K562 (cell line): Measurements from ENCODE around the gene ATF3. TPM values are rescaled to one million over a fixed set of nuclear protein-coding genes. Genes with fewer than 3 reads are reported as not detected.

Experiments
- ELF1 ChIP-seq: fragments of 200-800 bp; sonication (Bioruptor generic); IDR thresholded peaks from 2 replicates; pipeline ENCODE4 v1.6.1; 2016; ENCODE audit warnings: missing genetic modification characterization, missing compliant biosample characterization
- FIP1L1 ChIP-seq: fragments of 200-400 bp; formaldehyde crosslinking; IDR thresholded peaks from 2 replicates; pipeline ENCODE4 v1.6.1; 2018; ENCODE audit warnings: mild to moderate bottlenecking, low read depth, low read length; ENCODE audit not compliant: poor library complexity, severe bottlenecking
- GABPB2 ChIP-seq: fragments of 250-450 bp; sonication (Bioruptor Pico); conservative IDR thresholded peaks from 2 replicates; pipeline ENCODE4 v1.5.1; 2021; ENCODE audit warnings: mild to moderate bottlenecking
- MAFG ChIP-seq: fragments of 450-650 bp; conservative IDR thresholded peaks from 2 replicates; pipeline ENCODE4 v1.6.1; 2016; ENCODE audit warnings: missing genetic modification characterization, missing compliant biosample characterization
- MXI1 ChIP-seq: IDR thresholded peaks from 2 replicates; pipeline ENCODE4 v1.6.1; 2011; ENCODE audit warnings: low read depth, mild to moderate bottlenecking, improper control_type of control experiment, low read length
- NCOA2 ChIP-seq, 2 experiments: fragments of 450-650 bp; IDR thresholded peaks; 2 replicates each; pipeline ENCODE4 v1.6.1; 2018; ENCODE audit warnings: mild to moderate bottlenecking in 2 of 2, moderate library complexity in 1 of 2; ENCODE audit not compliant: partially characterized antibody in 2 of 2
- TBP ChIP-seq: optimal IDR thresholded peaks from 2 replicates; pipeline ENCODE3; 2011; ENCODE audit warnings: low read depth, low read length, improper control_type of control experiment
- polyA plus RNA-seq, 8 experiments: library from polyadenylated mRNA; depleted of rRNA in 4 of 8; stranded (reverse) in 5 of 8; unstranded in 3 of 8; fragments of >200 nt; fragmentation: Nextera tagmentation in 2 of 8; fragmentation: Illumina TruSeq in 1 of 8; extraction: Ambion mirVana in 2 of 8; extraction: Trizol in 1 of 8; gene quantifications; 2 replicates each; pipeline versions ENCODE4 v1.2.1 to v1.2.3, GENCODE V29; 2011 to 2014; ENCODE audit warnings: inconsistent platforms in 1 of 8, missing spikeins in 1 of 8
- total RNA-seq, 7 experiments: library from RNA; depleted of rRNA in 6 of 7; stranded (reverse); fragments of >200 nt in 6 of 7; fragmentation: Illumina TruSeq in 2 of 7; extraction: Trizol in 2 of 7; gene quantifications; 2 replicates each; pipeline versions ENCODE4 v1.2.1 to v1.2.3, GENCODE V29; 2011 to 2021; ENCODE audit warnings: low replicate concordance in 1 of 7
- TF ChIP-seq, protein P1 (sequence below), 2 experiments: IDR thresholded peaks in 1 of 2; conservative IDR thresholded peaks in 1 of 2; 2 replicates each; pipeline ENCODE4 v1.6.1; 2016; ENCODE audit warnings: low read depth in 2 of 2, mild to moderate bottlenecking in 1 of 2, missing compliant biosample characterization in 1 of 2, missing genetic modification characterization in 1 of 2, moderate library complexity in 1 of 2
- TF ChIP-seq, protein P2 (sequence below): fragments of 450-650 bp; IDR thresholded peaks from 2 replicates; pipeline ENCODE4 v1.6.1; 2016; ENCODE audit warnings: missing biosample characterization, missing genetic modification characterization
- TF ChIP-seq, protein P3 (sequence below): sonication (generic); formaldehyde crosslinking; IDR thresholded peaks from 2 replicates; pipeline ENCODE4 v1.8.1; 2023; ENCODE audit warnings: mild to moderate bottlenecking, missing genetic modification reagents
- TF ChIP-seq, protein P4 (sequence below): fragments of 450-650 bp; formaldehyde crosslinking; conservative IDR thresholded peaks from 2 replicates; pipeline ENCODE4 v1.4.0; 2022; ENCODE audit warnings: mild to moderate bottlenecking, missing genetic modification characterization
- TF ChIP-seq, protein P5 (sequence below): sonication (generic); formaldehyde crosslinking; IDR thresholded peaks from 2 replicates; pipeline ENCODE4 v1.9.0; 2022; ENCODE audit warnings: mild to moderate bottlenecking, missing genetic modification reagents
- TF ChIP-seq, protein P6 (sequence below): fragments of 250-450 bp; sonication (Bioruptor Pico); IDR thresholded peaks from 2 replicates; pipeline ENCODE4 v1.4.0; 2020

Gene ATF3
- total and polyA plus RNA-seq, 9 of the 15 experiments (the other 6 are each of a cell fraction or from before 2014, with no cell fraction given): 3.5 to 28.2 (median 19.8) TPM

DNA sequence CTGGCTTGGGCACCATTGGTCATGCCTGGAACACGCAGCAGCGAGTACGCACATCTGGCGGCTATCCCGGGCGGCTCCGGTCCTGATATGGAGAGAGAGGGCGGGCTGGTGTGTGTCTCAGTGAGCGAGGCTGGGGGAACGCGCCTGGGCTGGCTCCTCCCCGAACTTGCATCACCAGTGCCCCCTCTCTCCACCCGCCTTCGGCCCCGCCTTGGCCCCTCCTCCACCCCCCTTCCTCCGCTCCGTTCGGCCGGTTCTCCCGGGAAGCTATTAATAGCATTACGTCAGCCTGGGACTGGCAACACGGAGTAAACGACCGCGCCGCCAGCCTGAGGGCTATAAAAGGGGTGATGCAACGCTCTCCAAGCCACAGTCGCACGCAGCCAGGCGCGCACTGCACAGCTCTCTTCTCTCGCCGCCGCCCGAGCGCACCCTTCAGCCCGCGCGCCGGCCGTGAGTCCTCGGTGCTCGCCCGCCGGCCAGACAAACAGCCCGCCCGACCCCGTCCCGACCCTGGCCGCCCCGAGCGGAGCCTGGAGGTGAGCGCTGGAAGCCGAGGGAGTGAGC lies at the start of gene ATF3 (continued):
- TF ChIP-seq TBP: peak; percentile 99
- TF ChIP-seq, protein P1, sequence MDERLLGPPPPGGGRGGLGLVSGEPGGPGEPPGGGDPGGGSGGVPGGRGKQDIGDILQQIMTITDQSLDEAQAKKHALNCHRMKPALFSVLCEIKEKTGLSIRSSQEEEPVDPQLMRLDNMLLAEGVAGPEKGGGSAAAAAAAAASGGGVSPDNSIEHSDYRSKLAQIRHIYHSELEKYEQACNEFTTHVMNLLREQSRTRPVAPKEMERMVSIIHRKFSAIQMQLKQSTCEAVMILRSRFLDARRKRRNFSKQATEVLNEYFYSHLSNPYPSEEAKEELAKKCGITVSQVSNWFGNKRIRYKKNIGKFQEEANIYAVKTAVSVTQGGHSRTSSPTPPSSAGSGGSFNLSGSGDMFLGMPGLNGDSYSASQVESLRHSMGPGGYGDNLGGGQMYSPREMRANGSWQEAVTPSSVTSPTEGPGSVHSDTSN (CRISPR knock-in tag; IDR thresholded peaks at IDR 0.05; ENCODE audit: low read depth): 0 out of 2 replicates have a peak, but pooled peaks have one; percentile 22
- TF ChIP-seq, protein P1 (tag; conservative IDR thresholded peaks at IDR 0.05; ENCODE audit: low read depth): no peak
- TF ChIP-seq MAFG (tag): 0 out of 2 replicates have a peak, but pooled peaks have one; percentile 3
- TF ChIP-seq, protein P2, sequence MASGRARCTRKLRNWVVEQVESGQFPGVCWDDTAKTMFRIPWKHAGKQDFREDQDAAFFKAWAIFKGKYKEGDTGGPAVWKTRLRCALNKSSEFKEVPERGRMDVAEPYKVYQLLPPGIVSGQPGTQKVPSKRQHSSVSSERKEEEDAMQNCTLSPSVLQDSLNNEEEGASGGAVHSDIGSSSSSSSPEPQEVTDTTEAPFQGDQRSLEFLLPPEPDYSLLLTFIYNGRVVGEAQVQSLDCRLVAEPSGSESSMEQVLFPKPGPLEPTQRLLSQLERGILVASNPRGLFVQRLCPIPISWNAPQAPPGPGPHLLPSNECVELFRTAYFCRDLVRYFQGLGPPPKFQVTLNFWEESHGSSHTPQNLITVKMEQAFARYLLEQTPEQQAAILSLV: peak; percentile 93
- TF ChIP-seq, protein P3, sequence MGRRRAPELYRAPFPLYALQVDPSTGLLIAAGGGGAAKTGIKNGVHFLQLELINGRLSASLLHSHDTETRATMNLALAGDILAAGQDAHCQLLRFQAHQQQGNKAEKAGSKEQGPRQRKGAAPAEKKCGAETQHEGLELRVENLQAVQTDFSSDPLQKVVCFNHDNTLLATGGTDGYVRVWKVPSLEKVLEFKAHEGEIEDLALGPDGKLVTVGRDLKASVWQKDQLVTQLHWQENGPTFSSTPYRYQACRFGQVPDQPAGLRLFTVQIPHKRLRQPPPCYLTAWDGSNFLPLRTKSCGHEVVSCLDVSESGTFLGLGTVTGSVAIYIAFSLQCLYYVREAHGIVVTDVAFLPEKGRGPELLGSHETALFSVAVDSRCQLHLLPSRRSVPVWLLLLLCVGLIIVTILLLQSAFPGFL (CRISPR knock-in tag): no peak
- TF ChIP-seq ELF1 (tag): peak; percentile 34; the same call in 1 of the 2 replicates
- no peak for TF ChIP-seq NCOA2 (IDR thresholded peaks at IDR 0.05; ENCODE audit: partially characterized antibody in 2 of 2)
- TF ChIP-seq, protein P4, sequence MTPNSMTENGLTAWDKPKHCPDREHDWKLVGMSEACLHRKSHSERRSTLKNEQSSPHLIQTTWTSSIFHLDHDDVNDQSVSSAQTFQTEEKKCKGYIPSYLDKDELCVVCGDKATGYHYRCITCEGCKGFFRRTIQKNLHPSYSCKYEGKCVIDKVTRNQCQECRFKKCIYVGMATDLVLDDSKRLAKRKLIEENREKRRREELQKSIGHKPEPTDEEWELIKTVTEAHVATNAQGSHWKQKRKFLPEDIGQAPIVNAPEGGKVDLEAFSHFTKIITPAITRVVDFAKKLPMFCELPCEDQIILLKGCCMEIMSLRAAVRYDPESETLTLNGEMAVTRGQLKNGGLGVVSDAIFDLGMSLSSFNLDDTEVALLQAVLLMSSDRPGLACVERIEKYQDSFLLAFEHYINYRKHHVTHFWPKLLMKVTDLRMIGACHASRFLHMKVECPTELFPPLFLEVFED (CRISPR knock-in tag): no peak
- no peak for TF ChIP-seq GABPB2 (CRISPR knock-in tag)
- TF ChIP-seq, protein P5, sequence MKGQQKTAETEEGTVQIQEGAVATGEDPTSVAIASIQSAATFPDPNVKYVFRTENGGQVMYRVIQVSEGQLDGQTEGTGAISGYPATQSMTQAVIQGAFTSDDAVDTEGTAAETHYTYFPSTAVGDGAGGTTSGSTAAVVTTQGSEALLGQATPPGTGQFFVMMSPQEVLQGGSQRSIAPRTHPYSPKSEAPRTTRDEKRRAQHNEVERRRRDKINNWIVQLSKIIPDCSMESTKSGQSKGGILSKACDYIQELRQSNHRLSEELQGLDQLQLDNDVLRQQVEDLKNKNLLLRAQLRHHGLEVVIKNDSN (CRISPR knock-in tag): no peak
- no peak; the same call in 1 of the 2 replicates for TF ChIP-seq MXI1
- TF ChIP-seq FIP1L1: peak; percentile 96
- TF ChIP-seq, protein P6, sequence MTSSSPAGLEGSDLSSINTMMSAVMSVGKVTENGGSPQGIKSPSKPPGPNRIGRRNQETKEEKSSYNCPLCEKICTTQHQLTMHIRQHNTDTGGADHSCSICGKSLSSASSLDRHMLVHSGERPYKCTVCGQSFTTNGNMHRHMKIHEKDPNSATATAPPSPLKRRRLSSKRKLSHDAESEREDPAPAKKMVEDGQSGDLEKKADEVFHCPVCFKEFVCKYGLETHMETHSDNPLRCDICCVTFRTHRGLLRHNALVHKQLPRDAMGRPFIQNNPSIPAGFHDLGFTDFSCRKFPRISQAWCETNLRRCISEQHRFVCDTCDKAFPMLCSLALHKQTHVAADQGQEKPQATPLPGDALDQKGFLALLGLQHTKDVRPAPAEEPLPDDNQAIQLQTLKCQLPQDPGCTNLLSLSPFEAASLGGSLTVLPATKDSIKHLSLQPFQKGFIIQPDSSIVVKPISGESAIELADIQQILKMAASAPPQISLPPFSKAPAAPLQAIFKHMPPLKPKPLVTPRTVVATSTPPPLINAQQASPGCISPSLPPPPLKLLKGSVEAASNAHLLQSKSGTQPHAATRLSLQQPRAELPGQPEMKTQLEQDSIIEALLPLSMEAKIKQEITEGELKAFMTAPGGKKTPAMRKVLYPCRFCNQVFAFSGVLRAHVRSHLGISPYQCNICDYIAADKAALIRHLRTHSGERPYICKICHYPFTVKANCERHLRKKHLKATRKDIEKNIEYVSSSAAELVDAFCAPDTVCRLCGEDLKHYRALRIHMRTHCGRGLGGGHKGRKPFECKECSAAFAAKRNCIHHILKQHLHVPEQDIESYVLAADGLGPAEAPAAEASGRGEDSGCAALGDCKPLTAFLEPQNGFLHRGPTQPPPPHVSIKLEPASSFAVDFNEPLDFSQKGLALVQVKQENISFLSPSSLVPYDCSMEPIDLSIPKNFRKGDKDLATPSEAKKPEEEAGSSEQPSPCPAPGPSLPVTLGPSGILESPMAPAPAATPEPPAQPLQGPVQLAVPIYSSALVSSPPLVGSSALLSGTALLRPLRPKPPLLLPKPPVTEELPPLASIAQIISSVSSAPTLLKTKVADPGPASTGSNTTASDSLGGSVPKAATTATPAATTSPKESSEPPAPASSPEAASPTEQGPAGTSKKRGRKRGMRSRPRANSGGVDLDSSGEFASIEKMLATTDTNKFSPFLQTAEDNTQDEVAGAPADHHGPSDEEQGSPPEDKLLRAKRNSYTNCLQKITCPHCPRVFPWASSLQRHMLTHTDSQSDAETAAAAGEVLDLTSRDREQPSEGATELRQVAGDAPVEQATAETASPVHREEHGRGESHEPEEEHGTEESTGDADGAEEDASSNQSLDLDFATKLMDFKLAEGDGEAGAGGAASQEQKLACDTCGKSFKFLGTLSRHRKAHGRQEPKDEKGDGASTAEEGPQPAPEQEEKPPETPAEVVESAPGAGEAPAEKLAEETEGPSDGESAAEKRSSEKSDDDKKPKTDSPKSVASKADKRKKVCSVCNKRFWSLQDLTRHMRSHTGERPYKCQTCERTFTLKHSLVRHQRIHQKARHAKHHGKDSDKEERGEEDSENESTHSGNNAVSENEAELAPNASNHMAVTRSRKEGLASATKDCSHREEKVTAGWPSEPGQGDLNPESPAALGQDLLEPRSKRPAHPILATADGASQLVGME (CRISPR knock-in tag): no peak; the same call in 1 of the 2 replicates
